GM18909 (cell line): ENCODE data around the gene RNLS.

Experiments
- ATAC-seq: cut with Tn5 transposase; IDR thresholded peaks from one replicate; pipeline ENCODE4 v1.9.1; 2021; ENCODE audit warnings: mild to moderate bottlenecking; ENCODE audit not compliant: unreplicated experiment, poor library complexity

The RNLS gene

GRCh38 chr10:88455831-88456230 is 127.3 kb downstream of the RNLS start:
- ATAC-seq, result no peak

- no peak for ATAC-seq
Observed at GRCh38 chr10:88450201-88450600, 132.9 kb downstream of the RNLS start.

GRCh38 chr10:88442716-88443115 is 140.4 kb downstream of the RNLS start:
- ATAC-seq, result no peak

GRCh38 chr10:88440541-88440940 is 142.6 kb downstream of the RNLS start:
- no peak for ATAC-seq

GRCh38 chr10:88439932-88440331 is 143.2 kb downstream of the RNLS start:
- no peak for ATAC-seq

GRCh38 chr10:88437411-88437810 is 145.7 kb downstream of the RNLS start:
- no peak for ATAC-seq

GRCh38 chr10:88433565-88434186 is 149.4 kb downstream of the RNLS start:
- ATAC-seq, result no peak

- ATAC-seq, result no peak
Observed at GRCh38 chr10:88431103-88431502, 152.0 kb downstream of the RNLS start.

GRCh38 chr10:88428976-88429375 is 154.1 kb downstream of the RNLS start:
- ATAC-seq, result no peak

- ATAC-seq, result no peak
Observed at GRCh38 chr10:88428442-88428841, 154.7 kb downstream of the RNLS start.

GRCh38 chr10:88427024-88427423 is 156.1 kb downstream of the RNLS start:
- no peak for ATAC-seq

- no peak for ATAC-seq
Observed at GRCh38 chr10:88424881-88425280, 158.2 kb downstream of the RNLS start.

- ATAC-seq, result no peak
Observed at GRCh38 chr10:88423732-88424131, 159.4 kb downstream of the RNLS start.

GRCh38 chr10:88421590-88421989 is 161.5 kb downstream of the RNLS start:
- ATAC-seq, result no peak

GRCh38 chr10:88418871-88419270 is 164.2 kb downstream of the RNLS start:
- no peak for ATAC-seq

GRCh38 chr10:88417387-88418030 is 165.6 kb downstream of the RNLS start:
- no peak for ATAC-seq

- no peak for ATAC-seq
Observed at GRCh38 chr10:88416801-88417200, 166.3 kb downstream of the RNLS start.

GRCh38 chr10:88415533-88416130 is 167.5 kb downstream of the RNLS start:
- ATAC-seq, result no peak

- ATAC-seq, result no peak
Observed at GRCh38 chr10:88413412-88413811, 169.7 kb downstream of the RNLS start.

- ATAC-seq, result no peak
Observed at GRCh38 chr10:88411772-88412349, 171.3 kb downstream of the RNLS start.

GRCh38 chr10:88409824-88410223 is 173.3 kb downstream of the RNLS start:
- no peak for ATAC-seq
